ENCODE measurements around the gene STIM1. TPM values are rescaled to one million over a fixed set of nuclear protein-coding genes. Genes with fewer than 3 reads are reported as not detected.

Gene STIM1
- total and polyA plus RNA-seq, 10 of the 15 experiments (the other 5 are each of a cell fraction or from before 2014, with no cell fraction given) = 8.6 to 57.7 (median 29.3) TPM

GRCh38 chr11:4115128-4115527 lies 259.7 kb downstream of the STIM1 start:
- no peaks in the 10 kb centered on the region for H3K4me1 ChIP-seq (ENCODE audit: control insufficient read depth, insufficient read depth, low read length)
- no peak overlapping the region for H2AFZ ChIP-seq (ENCODE audit: control insufficient read depth, low read depth, low read length)
- no peak overlapping the region for H3K9ac ChIP-seq (ENCODE audit: control insufficient read depth, insufficient read depth, low read length)
- H3K27me3 ChIP-seq (replicated peaks in 1 of 2; ENCODE audit: control insufficient read depth in 2 of 2, insufficient read depth in 2 of 2, low read length in 1 of 2) = no peaks in the 10 kb centered on the region
- TF ChIP-seq RFX5 (IDR thresholded peaks at IDR 0.05; ENCODE audit: low read depth, low read length) = no peak
- TF ChIP-seq MYB (IDR thresholded peaks at IDR 0.05; ENCODE audit: borderline replicate concordance, low read depth, low read length) = no peak
- no peak for TF ChIP-seq JUNB (IDR thresholded peaks at IDR 0.05)
- TF ChIP-seq TAF1 (IDR thresholded peaks at IDR 0.05; ENCODE audit: borderline replicate concordance, low read depth, low read length) = no peak
- TF ChIP-seq CBX5 (IDR thresholded peaks at IDR 0.05; ENCODE audit: low read depth) = no peak
- TF ChIP-seq NR2C1 (IDR thresholded peaks at IDR 0.05) = no peak
- no peak for TF ChIP-seq REST (IDR thresholded peaks at IDR 0.05; ENCODE audit: low read depth, low read length)
- no peak for TF ChIP-seq TCF3 (IDR thresholded peaks at IDR 0.05; ENCODE audit: borderline replicate concordance, insufficient read depth, low read depth, low read length)
- no peak for TF ChIP-seq ELK1 (IDR thresholded peaks at IDR 0.05; ENCODE audit: low read depth, low read length)
- TF ChIP-seq BRCA1 (IDR thresholded peaks at IDR 0.05; ENCODE audit: low read depth, low read length) = no peak
- TF ChIP-seq HDAC2 (IDR thresholded peaks at IDR 0.05) = no peak
- no peak for TF ChIP-seq CTCF (IDR thresholded peaks at IDR 0.05 in 2 of 3, conservative IDR thresholded peaks at IDR 0.05 in 1 of 3; ENCODE audit: control insufficient read depth in 2 of 3, extremely low read depth in 1 of 3, insufficient read depth in 1 of 3, low read depth in 3 of 3, low read length in 3 of 3)
- no peak for TF ChIP-seq ZNF207 (IDR thresholded peaks at IDR 0.05; ENCODE audit: borderline replicate concordance)
- no peak for TF ChIP-seq ATF2 (IDR thresholded peaks at IDR 0.05; ENCODE audit: low read length)
- no peak for TF ChIP-seq JUND (IDR thresholded peaks at IDR 0.05; ENCODE audit: low read depth, low read length)
- POLR2A ChIA-PET = no interaction called here
- intact Hi-C loops (cut with micrococcal nuclease; ENCODE audit: unreplicated experiment) (no loop called here), in situ Hi-C loops (cut with MboI) (no loop called here)
- no peaks in the 10 kb centered on the region for H4K20me1 ChIP-seq (ENCODE audit: control insufficient read depth, insufficient read depth)
- no peak overlapping the region for H3K4me2 ChIP-seq (ENCODE audit: control insufficient read depth, insufficient read depth)
- CTCF ChIA-PET = no interaction called here
- H3K79me2 ChIP-seq (ENCODE audit: control insufficient read depth, insufficient read depth, low read length) = no peaks in the 10 kb centered on the region
- no peak for FAIRE-seq
- DNase-seq (ENCODE audit: low read depth, low spot score) = no peak
- WGBS (ENCODE audit: insufficient coverage, insufficient replicate concordance, low lambda C conversion rate, missing lambda C conversion rate) = 98% methylated on average over 2 of the region's 2 CpGs
- RAD21 ChIA-PET (ENCODE audit: unreplicated experiment) = no interaction called here
- no peak for ATAC-seq
- peaks cover 0 to 17% of the 10 kb centered on the region in 2 experiments; a peak in 2 of 4 replicates for H3K36me3 ChIP-seq (ENCODE audit: control insufficient read depth in 2 of 2, insufficient read depth in 2 of 2, low read length in 1 of 2)
- no TSS peak for BruUV-seq (replicated peaks)
- no peak overlapping the region for H3K4me3 ChIP-seq
- SMC1A ChIA-PET (ENCODE audit: uncharacterized antibody, unreplicated experiment) = interaction anchor here (0.6 kb wide), 1 partner anchor 1271 kb away, joined by 3 read pairs; no protein-coding TSS in a partner anchor
- H3K27ac ChIP-seq (ENCODE audit: control insufficient read depth, insufficient read depth) = no peak overlapping the region
- no peaks in the 10 kb centered on the region; the same call in 2 of the 3 replicates for H3K9me3 ChIP-seq (replicated peaks; ENCODE audit: control insufficient read depth, insufficient read depth, low read length)

Data from GM12878 (cell line).